HCT116 (cell line): ENCODE results near the gene NPVF. TPM values are rescaled to one million over a fixed set of nuclear protein-coding genes. Genes with fewer than 3 reads are reported as not detected.

Experiments used
- ATAC-seq: fragments of 200-7000 bp; cut with Tn5 transposase; 2 replicates; pipeline ENCODE4 v1.9.1; 2020; ENCODE audit warnings: mild to moderate bottlenecking, moderate library complexity
- BruUV-seq: library from RNA; stranded (reverse); fragments of 400-500 nt; replicated peaks from 2 replicates; lab custom pipeline; 2021; lab: Mats Ljungman, UMichigan
- CTCF ChIA-PET: fragments of 300-600 bp; sonication (Branson Sonifier 250); formaldehyde crosslinking; loops from one replicate; lab custom pipeline; 2021; ENCODE audit warnings: antibody characterized with exemption; lab: Charles Lee
- POLR2A ChIA-PET: fragments of 300-600, 350-600 bp; sonication (Branson Sonifier 250); formaldehyde crosslinking; loops from one replicate; lab custom pipeline; 2021; ENCODE audit warnings: antibody characterized with exemption; lab: Charles Lee
- RAD21 ChIA-PET, 2 experiments: fragments of 300-600 bp; sonication (Branson Sonifier 250); formaldehyde crosslinking; loops; one replicate each; lab custom pipeline; 2023; ENCODE audit warnings: low total read pairs in 2 of 2; ENCODE audit not compliant: uncharacterized antibody in 2 of 2, unreplicated experiment in 2 of 2, low non-redundant PET in 1 of 2; lab: Charles Lee
- DNase-seq: peaks from one replicate; pipeline ENCODE4 v3.0.0-alpha.2; 2010; ENCODE audit warnings: low read depth, low spot score
- H2AFZ ChIP-seq: fragments of 200-600 bp; shearing (Covaris generic), sonication (generic); 2 replicates; pipeline ENCODE4 v1.6.1; 2017; ENCODE audit warnings: low read depth, mixed run types, mixed read lengths, antibody characterized with exemption, low read length; ENCODE audit not compliant: poor library complexity, severe bottlenecking
- H3K27ac ChIP-seq: 2 replicates; pipeline ENCODE4 v1.5.1; 2012; ENCODE audit warnings: low read depth, low read length
- H3K27me3 ChIP-seq: fragments of 200-600 bp; sonication (generic); 2 replicates; pipeline ENCODE4 v1.6.1; 2016; ENCODE audit warnings: mixed run types, low read length, mixed read lengths; ENCODE audit not compliant: insufficient read depth
- H3K36me3 ChIP-seq, 2 experiments: fragments of 200-500 bp in 1 of 2; fragments of 200-600 bp in 1 of 2; sonication (Bioruptor generic) in 1 of 2; sonication (generic) in 1 of 2; 2 replicates each; pipeline versions ENCODE4 v1.5.1 to v1.6.1; 2014 to 2016; ENCODE audit warnings: low read length in 2 of 2, inconsistent platforms in 1 of 2, mixed read lengths in 1 of 2, mixed run types in 1 of 2; ENCODE audit not compliant: insufficient read depth in 2 of 2, control insufficient read depth in 1 of 2
- H3K4me1 ChIP-seq, 2 experiments: fragments of 200-600 bp in 1 of 2; sonication (generic) in 1 of 2; 2 replicates each; pipeline versions ENCODE4 v1.5.1 to v1.6.1; 2012 to 2017; ENCODE audit warnings: low read length in 2 of 2, inconsistent platforms in 1 of 2, mild to moderate bottlenecking in 1 of 2, mixed read lengths in 1 of 2, mixed run types in 1 of 2, moderate library complexity in 1 of 2; ENCODE audit not compliant: insufficient read depth in 2 of 2, control insufficient read depth in 1 of 2
- H3K4me2 ChIP-seq: fragments of 200-600 bp; sonication (generic); 2 replicates; pipeline ENCODE4 v1.6.1; 2017; ENCODE audit warnings: mixed run types, low read length, mixed read lengths
- H3K4me3 ChIP-seq, 2 experiments: fragments of 200-600 bp in 1 of 2; sonication (generic) in 1 of 2; replicated peaks in 1 of 2; 2 replicates each; pipeline ENCODE4 v1.5.1; 2011 to 2016; ENCODE audit warnings: low read length in 2 of 2, control low read depth in 1 of 2, low read depth in 1 of 2, mild to moderate bottlenecking in 1 of 2, mixed read lengths in 1 of 2, mixed run types in 1 of 2
- H3K79me2 ChIP-seq: fragments of 200-600 bp; sonication (generic); 2 replicates; pipeline ENCODE4 v1.6.1; 2017; ENCODE audit warnings: mild to moderate bottlenecking, mixed run types, low read length, moderate library complexity, mixed read lengths; ENCODE audit not compliant: insufficient read depth
- H3K9ac ChIP-seq: fragments of 200-600 bp; sonication (generic); 2 replicates; pipeline ENCODE4 v1.6.1; 2016; ENCODE audit warnings: low read length, mixed read lengths
- H3K9me2 ChIP-seq: fragments of 200-600 bp; sonication (generic), shearing (Covaris generic); 2 replicates; pipeline ENCODE4 v1.6.1; 2017; ENCODE audit warnings: mixed run types, mild to moderate bottlenecking, moderate library complexity; ENCODE audit not compliant: insufficient read depth
- H3K9me3 ChIP-seq, 2 experiments: fragments of 200-500 bp in 1 of 2; fragments of 200-600 bp in 1 of 2; sonication (Bioruptor generic) in 1 of 2; sonication (generic) in 1 of 2; 2 replicates each; pipeline ENCODE4 v1.6.1; 2014 to 2017; ENCODE audit warnings: low read length in 2 of 2, mixed read lengths in 2 of 2, inconsistent platforms in 1 of 2, low read depth in 1 of 2, mild to moderate bottlenecking in 1 of 2, mixed run types in 1 of 2, moderate library complexity in 1 of 2; ENCODE audit not compliant: control insufficient read depth in 1 of 2, insufficient read depth in 1 of 2
- H4K20me1 ChIP-seq: fragments of 200-600 bp; sonication (generic), shearing (Covaris generic); 2 replicates; pipeline ENCODE4 v1.6.1; 2017; ENCODE audit warnings: mixed run types, mild to moderate bottlenecking, moderate library complexity; ENCODE audit not compliant: insufficient read depth
- CEBPB ChIP-seq: IDR thresholded peaks from 2 replicates; pipeline ENCODE4 v1.6.1; 2012; ENCODE audit warnings: low read depth
- ELF1 ChIP-seq: IDR thresholded peaks from 2 replicates; pipeline ENCODE4 v1.6.1; 2012; ENCODE audit warnings: low read depth, borderline replicate concordance
- EZH2phosphoT487 ChIP-seq: fragments of 200-600 bp; IDR thresholded peaks from 2 replicates; pipeline ENCODE4 v1.6.1; 2018; ENCODE audit warnings: antibody characterized with exemption, borderline replicate concordance
- FOSL1 ChIP-seq: IDR thresholded peaks from 2 replicates; pipeline ENCODE4 v1.6.1; 2012; ENCODE audit warnings: low read depth
- JUND ChIP-seq: IDR thresholded peaks from 2 replicates; pipeline ENCODE4 v1.6.1; 2012
- SIN3A ChIP-seq: IDR thresholded peaks from 2 replicates; pipeline ENCODE4 v1.6.1; 2012; ENCODE audit warnings: low read depth
- SP1 ChIP-seq: IDR thresholded peaks from 2 replicates; pipeline ENCODE4 v1.6.1; 2012; ENCODE audit warnings: low read depth
- SRF ChIP-seq: IDR thresholded peaks from 2 replicates; pipeline ENCODE4 v1.6.1; 2012; ENCODE audit warnings: low read depth
- ZFX ChIP-seq: fragments of 450-650 bp; IDR thresholded peaks from 2 replicates; pipeline ENCODE4 v1.6.1; 2017
- ZNF274 ChIP-seq: fragments of 200-500 bp; sonication (Bioruptor generic); IDR thresholded peaks from 2 replicates; pipeline ENCODE4 v1.6.1; 2014; ENCODE audit warnings: mild to moderate bottlenecking, low read depth, low read length, inconsistent platforms
- intact Hi-C: fragments of 100-400 bp; cut with micrococcal nuclease; formaldehyde crosslinking; loops from 2 replicates; pipeline ENCODE4 v1.10.0; 2022
- total RNA-seq: library from RNA; stranded (reverse); gene quantifications from one replicate; pipeline ENCODE4 v1.2.1, GENCODE V29; 2021; ENCODE audit not compliant: unreplicated experiment
- TF ChIP-seq, protein P1 (sequence below): IDR thresholded peaks from 2 replicates; pipeline ENCODE4 v1.6.1; 2012; ENCODE audit warnings: low read depth

Gene NPVF
- total RNA-seq, 1 experiment from 2014 or later, result not detected

DNA sequence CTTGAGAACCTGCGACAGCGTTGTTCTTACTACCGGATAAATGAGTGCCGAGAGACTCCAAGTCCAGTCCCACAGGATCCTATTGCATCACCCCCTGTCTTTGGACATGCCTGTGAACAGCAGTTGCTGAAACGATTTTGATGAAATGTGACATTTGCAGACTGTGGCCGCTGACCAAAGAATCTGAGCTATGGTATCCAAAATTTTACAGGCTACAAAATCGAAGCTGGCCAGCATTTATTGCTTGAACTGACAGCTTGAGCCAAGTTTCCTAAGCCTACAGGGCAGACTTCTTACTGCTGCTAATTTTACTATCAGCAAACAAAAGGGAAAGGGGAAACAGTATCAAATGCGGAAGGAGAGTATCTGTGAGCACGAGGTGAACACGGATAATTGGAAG, 12.1 kb upstream of the NPVF start:
- no peak overlapping the region for H3K4me2 ChIP-seq
- no peaks in the 10 kb centered on the region for H3K9me2 ChIP-seq
- no peak for DNase-seq
- H4K20me1 ChIP-seq, result no peaks in the 10 kb centered on the region
- no peaks in the 10 kb centered on the region for H3K79me2 ChIP-seq
- H3K4me1 ChIP-seq, result no peaks in the 10 kb centered on the region
- no peaks in the 10 kb centered on the region for H3K36me3 ChIP-seq
- no peak for TF ChIP-seq EZH2phosphoT487
- no peak for TF ChIP-seq ZNF274
- no peak for TF ChIP-seq SP1
- no peak for TF ChIP-seq ELF1
- TF ChIP-seq CEBPB, result no peak
- TF ChIP-seq ZFX, result no peak
- no peak for TF ChIP-seq SIN3A
- TF ChIP-seq, protein P1, sequence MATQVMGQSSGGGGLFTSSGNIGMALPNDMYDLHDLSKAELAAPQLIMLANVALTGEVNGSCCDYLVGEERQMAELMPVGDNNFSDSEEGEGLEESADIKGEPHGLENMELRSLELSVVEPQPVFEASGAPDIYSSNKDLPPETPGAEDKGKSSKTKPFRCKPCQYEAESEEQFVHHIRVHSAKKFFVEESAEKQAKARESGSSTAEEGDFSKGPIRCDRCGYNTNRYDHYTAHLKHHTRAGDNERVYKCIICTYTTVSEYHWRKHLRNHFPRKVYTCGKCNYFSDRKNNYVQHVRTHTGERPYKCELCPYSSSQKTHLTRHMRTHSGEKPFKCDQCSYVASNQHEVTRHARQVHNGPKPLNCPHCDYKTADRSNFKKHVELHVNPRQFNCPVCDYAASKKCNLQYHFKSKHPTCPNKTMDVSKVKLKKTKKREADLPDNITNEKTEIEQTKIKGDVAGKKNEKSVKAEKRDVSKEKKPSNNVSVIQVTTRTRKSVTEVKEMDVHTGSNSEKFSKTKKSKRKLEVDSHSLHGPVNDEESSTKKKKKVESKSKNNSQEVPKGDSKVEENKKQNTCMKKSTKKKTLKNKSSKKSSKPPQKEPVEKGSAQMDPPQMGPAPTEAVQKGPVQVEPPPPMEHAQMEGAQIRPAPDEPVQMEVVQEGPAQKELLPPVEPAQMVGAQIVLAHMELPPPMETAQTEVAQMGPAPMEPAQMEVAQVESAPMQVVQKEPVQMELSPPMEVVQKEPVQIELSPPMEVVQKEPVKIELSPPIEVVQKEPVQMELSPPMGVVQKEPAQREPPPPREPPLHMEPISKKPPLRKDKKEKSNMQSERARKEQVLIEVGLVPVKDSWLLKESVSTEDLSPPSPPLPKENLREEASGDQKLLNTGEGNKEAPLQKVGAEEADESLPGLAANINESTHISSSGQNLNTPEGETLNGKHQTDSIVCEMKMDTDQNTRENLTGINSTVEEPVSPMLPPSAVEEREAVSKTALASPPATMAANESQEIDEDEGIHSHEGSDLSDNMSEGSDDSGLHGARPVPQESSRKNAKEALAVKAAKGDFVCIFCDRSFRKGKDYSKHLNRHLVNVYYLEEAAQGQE, result no peak
- no peak for TF ChIP-seq FOSL1
- TF ChIP-seq JUND, result no peak
- TF ChIP-seq SRF, result no peak
- CTCF ChIA-PET, result no interaction called here
- no peak overlapping the region for H3K4me3 ChIP-seq
- H3K9ac ChIP-seq, result no peak overlapping the region
- H3K27ac ChIP-seq, result no peak overlapping the region
- no peaks in the 10 kb centered on the region for H3K9me3 ChIP-seq
- RAD21 ChIA-PET, result no interaction called here
- POLR2A ChIA-PET, result no interaction called here
- H3K27me3 ChIP-seq, result peaks cover 33% of the 10 kb centered on the region
- H2AFZ ChIP-seq, result no peak overlapping the region
- no peak for ATAC-seq
- intact Hi-C loops, result no loop called here
- BruUV-seq, result no TSS peak
